WERI-Rb-1 (cell line): ENCODE measurements around the gene ANKRD6.

Experiments used
- DNase-seq: peaks from one replicate; pipeline ENCODE4 v3.0.0-alpha.2; 2020
- H3K27ac ChIP-seq: fragments of 250-450 bp; sonication (Bioruptor Pico); 2 replicates; pipeline ENCODE4 v1.5.1; 2020; ENCODE audit warnings: mild to moderate bottlenecking, moderate library complexity
- H3K27me3 ChIP-seq: fragments of 250-450 bp; sonication (Bioruptor Pico); 2 replicates; pipeline ENCODE4 v1.5.1; 2021; ENCODE audit warnings: mild to moderate bottlenecking, low read depth, moderate library complexity; ENCODE audit not compliant: insufficient read depth, severe bottlenecking
- H3K36me3 ChIP-seq: fragments of 250-450 bp; sonication (Bioruptor Pico); 2 replicates; pipeline ENCODE4 v1.5.1; 2020; ENCODE audit warnings: mild to moderate bottlenecking, moderate library complexity
- H3K4me3 ChIP-seq: 2 replicates; pipeline ENCODE4 v1.5.1; 2011; ENCODE audit warnings: low read depth, mild to moderate bottlenecking, control low read depth, low read length
- H3K9me3 ChIP-seq: fragments of 250-450 bp; sonication (Bioruptor Pico); 2 replicates; pipeline ENCODE4 v1.5.1; 2021; ENCODE audit warnings: mild to moderate bottlenecking, moderate library complexity; ENCODE audit not compliant: severe bottlenecking
- TF ChIP-seq, protein P1 (sequence below): IDR thresholded peaks from 2 replicates; pipeline ENCODE4 v1.5.1; 2011; ENCODE audit warnings: low read depth, mild to moderate bottlenecking, control low read depth, inconsistent platforms, low read length

Gene ANKRD6

DNA sequence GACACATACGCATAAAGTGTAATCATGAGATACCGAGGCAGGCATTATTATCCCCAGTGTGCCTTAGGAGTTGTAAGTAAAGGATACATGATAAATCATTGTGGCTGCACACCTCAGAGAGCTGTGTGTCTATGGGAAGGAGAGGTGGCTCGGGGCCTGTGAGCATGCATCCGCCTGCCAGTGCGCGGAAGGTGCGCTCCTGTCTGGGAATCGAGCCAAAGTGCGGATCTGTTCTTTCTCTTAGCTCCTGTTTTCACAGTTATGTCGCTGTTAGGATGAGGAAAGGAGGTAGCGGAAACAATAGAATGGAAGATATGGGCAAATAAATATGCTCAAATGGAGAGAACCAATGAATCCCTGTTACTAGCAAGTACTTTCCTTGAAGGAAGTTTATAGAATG is 98.0 kb downstream of the ANKRD6 start:
- H3K27ac ChIP-seq, result no peak overlapping the region
- H3K27me3 ChIP-seq, result no peaks in the 10 kb centered on the region
- H3K36me3 ChIP-seq, result no peaks in the 10 kb centered on the region
- no peak overlapping the region for H3K4me3 ChIP-seq
- no peaks in the 10 kb centered on the region for H3K9me3 ChIP-seq
- TF ChIP-seq, protein P1, sequence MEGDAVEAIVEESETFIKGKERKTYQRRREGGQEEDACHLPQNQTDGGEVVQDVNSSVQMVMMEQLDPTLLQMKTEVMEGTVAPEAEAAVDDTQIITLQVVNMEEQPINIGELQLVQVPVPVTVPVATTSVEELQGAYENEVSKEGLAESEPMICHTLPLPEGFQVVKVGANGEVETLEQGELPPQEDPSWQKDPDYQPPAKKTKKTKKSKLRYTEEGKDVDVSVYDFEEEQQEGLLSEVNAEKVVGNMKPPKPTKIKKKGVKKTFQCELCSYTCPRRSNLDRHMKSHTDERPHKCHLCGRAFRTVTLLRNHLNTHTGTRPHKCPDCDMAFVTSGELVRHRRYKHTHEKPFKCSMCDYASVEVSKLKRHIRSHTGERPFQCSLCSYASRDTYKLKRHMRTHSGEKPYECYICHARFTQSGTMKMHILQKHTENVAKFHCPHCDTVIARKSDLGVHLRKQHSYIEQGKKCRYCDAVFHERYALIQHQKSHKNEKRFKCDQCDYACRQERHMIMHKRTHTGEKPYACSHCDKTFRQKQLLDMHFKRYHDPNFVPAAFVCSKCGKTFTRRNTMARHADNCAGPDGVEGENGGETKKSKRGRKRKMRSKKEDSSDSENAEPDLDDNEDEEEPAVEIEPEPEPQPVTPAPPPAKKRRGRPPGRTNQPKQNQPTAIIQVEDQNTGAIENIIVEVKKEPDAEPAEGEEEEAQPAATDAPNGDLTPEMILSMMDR, result no peak
- DNase-seq, result no peak

DNA sequence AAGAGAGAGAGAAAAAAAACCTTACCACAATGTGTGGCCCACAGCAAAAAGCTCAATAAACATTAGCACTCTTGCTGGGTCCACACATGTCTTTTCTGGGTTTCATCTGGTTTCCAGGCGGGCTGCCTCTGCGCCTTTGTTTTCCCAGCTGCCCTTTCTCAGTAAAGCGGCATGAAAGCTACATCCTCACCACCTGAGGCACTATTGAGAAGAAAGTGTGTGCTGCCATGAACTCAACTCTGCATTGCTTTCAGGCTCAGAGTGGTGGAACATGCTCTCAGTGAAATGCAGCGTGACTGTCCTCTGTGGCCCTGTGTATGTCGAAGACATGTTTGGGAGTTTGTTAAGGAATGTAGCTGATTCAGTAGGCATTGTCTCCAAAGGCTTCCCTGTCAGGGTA is 103.3 kb downstream of the ANKRD6 start:
- Histone ChIP-seq H3K4me3 (no peak overlapping the region), H3K9me3 (no peaks in the 10 kb centered on the region), H3K27ac (no peak overlapping the region), H3K27me3 (no peaks in the 10 kb centered on the region), H3K36me3 (no peaks in the 10 kb centered on the region)
- DNase-seq, result no peak
- TF ChIP-seq, protein P1, result peak; percentile 32

DNA sequence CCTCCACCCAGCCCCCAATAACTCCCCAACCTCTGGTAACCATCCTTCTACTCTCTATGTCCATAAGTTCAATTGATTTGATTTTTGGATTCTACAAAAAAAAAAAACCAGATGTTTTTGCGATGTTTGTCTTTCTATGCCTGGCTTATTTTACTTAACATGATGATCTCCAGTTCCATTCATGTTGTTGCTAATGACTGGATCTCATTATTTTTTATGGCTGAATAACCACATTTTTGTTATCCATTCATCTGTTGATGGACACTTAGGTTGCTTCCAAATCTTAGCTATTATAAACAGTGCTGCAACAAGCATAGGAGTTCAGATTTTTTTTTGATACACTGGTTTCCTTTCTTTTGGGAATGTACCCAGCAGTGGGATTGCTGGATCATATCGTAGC is 106.8 kb downstream of the ANKRD6 start:
- DNase-seq, result no peak
- Histone ChIP-seq H3K4me3 (no peak overlapping the region), H3K27ac (no peak overlapping the region), H3K9me3 (no peaks in the 10 kb centered on the region), H3K27me3 (no peaks in the 10 kb centered on the region), H3K36me3 (no peaks in the 10 kb centered on the region)
- TF ChIP-seq, protein P1, result no peak

DNA sequence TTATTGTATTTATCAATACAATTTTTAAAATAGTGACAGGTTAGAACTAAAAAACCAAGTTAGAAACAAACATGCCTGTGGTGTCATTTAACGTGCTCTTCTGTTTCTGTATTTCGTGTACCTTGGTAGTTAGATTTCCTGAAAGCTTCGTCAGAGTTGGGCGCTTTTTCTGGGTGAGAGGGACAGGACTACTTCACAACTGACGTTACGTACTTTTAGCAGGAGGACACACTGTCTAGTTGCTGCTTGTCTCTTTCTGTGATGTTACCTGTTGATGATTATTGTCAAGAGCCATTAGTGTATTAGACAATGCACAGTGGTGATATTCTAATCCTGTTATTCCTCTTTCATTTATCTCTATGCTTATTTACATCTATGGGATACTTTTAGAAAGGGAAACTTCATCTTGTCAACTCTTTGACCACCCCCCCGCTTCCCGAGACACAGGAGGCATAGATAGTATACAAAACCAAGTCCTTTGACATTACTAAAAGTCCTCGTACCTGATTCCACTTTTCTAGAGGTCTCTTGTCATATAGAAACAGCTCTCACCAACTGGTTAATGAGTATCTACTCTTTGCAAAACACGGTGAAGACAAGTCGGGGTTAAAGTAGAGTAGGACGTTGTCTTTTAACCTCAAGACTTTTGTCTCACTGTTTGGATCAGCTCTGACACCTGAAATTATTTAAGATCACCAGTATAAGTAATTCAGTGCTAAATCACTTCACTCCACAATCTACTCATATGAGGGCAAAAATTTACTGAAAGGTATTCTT is 109.3 kb downstream of the ANKRD6 start:
- TF ChIP-seq, protein P1, result no peak
- no peak overlapping the region for H3K4me3 ChIP-seq
- H3K36me3 ChIP-seq, result no peaks in the 10 kb centered on the region

DNA sequence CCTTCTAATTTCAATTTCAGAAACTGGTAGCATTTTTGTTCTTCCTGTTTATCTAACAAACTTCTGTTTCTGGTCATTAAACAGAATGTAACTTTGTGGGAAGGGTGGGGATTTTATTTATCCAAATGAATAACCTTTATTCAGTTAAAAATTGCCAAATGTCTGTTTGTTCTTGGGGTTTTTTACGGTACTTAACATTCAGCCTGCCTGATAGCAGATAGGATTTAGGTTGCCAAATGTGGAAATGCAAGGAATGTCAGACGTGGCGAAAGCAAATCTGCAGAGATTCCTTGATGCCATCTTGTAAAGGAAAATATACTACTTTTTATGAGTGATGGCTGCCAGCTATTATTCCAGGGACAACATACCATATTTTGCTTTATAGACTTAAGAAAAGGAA is 109.9 kb downstream of the ANKRD6 start:
- Histone ChIP-seq H3K27ac (no peak overlapping the region), H3K36me3 (no peaks in the 10 kb centered on the region), H3K27me3 (no peaks in the 10 kb centered on the region), H3K9me3 (no peaks in the 10 kb centered on the region), H3K4me3 (no peak overlapping the region)
- DNase-seq, result no peak
- TF ChIP-seq, protein P1, result no peak

More for the DNA sequence above, 109.3 kb downstream of the ANKRD6 start:
- no peaks in the 10 kb centered on the region for H3K27me3 ChIP-seq
- no peaks in the 10 kb centered on the region for H3K9me3 ChIP-seq
- H3K27ac ChIP-seq, result no peak overlapping the region
- DNase-seq, result no peak

DNA sequence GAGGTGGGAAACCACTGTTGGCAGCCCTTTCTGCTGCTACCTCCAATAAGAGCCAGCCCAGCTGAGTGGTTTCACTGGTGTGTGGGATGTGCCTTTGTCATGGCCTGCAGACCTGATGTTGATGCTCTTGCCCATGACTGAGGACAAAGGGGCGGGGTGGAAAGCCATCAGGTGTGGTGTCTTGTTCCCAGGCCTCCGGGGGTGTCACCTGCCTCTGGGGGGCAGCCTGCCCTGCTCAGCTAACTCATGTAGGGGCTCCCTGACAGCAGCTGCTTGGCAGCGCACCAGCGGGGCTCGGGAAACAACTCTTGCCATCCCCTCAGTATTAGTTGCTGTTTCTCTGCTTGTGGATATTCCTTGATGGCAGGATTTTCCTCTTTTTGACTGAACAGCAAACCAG is 114.3 kb downstream of the ANKRD6 start:
- H3K9me3 ChIP-seq, result no peaks in the 10 kb centered on the region
- no peak for DNase-seq
- H3K27ac ChIP-seq, result no peak overlapping the region
- no peaks in the 10 kb centered on the region for H3K27me3 ChIP-seq
- no peaks in the 10 kb centered on the region for H3K36me3 ChIP-seq
- TF ChIP-seq, protein P1, result no peak
- no peak overlapping the region for H3K4me3 ChIP-seq
